ENCODE results near the gene SLC39A5. TPM values are rescaled to one million over a fixed set of nuclear protein-coding genes. Genes with fewer than 3 reads are reported as not detected.
A peak's percentile ranks its signal among the peaks of the same experiment; 100 is the strongest.

SLC39A5 gene, protein sequence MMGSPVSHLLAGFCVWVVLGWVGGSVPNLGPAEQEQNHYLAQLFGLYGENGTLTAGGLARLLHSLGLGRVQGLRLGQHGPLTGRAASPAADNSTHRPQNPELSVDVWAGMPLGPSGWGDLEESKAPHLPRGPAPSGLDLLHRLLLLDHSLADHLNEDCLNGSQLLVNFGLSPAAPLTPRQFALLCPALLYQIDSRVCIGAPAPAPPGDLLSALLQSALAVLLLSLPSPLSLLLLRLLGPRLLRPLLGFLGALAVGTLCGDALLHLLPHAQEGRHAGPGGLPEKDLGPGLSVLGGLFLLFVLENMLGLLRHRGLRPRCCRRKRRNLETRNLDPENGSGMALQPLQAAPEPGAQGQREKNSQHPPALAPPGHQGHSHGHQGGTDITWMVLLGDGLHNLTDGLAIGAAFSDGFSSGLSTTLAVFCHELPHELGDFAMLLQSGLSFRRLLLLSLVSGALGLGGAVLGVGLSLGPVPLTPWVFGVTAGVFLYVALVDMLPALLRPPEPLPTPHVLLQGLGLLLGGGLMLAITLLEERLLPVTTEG
- total RNA-seq, result not detected

DNA sequence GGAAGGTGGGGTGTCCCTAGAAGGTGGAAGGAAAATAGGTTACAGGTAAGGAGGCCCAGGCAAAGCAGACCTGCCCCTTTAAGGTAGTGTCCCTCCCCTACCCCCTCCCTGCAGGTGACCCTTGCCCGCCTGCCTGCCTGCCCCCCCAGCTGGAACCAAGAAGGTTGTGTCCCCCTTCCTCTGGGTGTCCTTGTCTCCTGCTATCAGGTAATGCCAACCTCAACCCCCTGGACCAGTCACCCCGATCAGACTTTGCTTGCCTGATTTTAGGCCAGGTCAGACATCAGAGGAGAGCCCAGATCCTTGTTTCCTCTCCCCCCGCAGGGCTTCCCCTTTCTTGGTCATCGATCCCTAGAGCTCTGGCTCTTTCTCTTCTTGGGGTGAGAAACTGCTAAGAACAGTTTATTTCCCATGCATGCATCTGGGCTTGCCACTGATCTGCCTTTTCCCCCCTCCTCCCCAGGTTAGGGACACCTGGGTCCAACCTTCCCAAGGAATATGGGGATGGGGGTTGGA lies at the start of gene SLC39A5:
TSS of gene SLC39A5 (plus strand) at position 136 of the 516 bp plus-strand sequence. CDS start 1,224 bp downstream, outside the sequence.
- intact Hi-C loops (cut with DNase I; ENCODE audit: low total_unique reads), result no loop called here
- TF ChIP-seq, protein P1, sequence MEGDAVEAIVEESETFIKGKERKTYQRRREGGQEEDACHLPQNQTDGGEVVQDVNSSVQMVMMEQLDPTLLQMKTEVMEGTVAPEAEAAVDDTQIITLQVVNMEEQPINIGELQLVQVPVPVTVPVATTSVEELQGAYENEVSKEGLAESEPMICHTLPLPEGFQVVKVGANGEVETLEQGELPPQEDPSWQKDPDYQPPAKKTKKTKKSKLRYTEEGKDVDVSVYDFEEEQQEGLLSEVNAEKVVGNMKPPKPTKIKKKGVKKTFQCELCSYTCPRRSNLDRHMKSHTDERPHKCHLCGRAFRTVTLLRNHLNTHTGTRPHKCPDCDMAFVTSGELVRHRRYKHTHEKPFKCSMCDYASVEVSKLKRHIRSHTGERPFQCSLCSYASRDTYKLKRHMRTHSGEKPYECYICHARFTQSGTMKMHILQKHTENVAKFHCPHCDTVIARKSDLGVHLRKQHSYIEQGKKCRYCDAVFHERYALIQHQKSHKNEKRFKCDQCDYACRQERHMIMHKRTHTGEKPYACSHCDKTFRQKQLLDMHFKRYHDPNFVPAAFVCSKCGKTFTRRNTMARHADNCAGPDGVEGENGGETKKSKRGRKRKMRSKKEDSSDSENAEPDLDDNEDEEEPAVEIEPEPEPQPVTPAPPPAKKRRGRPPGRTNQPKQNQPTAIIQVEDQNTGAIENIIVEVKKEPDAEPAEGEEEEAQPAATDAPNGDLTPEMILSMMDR (IDR thresholded peaks at IDR 0.05), result no peak
- no peak for TF ChIP-seq POLR2A (IDR thresholded peaks at IDR 0.05)
- DNase-seq (ENCODE audit: low spot score in 2 of 2), result no peak
- H3K4me3 ChIP-seq (ENCODE audit: low read depth, poor library complexity, severe bottlenecking), result no peak within 1 kb of the TSS
- 73 to 84% methylated on average over 4 of the region's 4 CpGs for WGBS, 2 donors

DNA sequence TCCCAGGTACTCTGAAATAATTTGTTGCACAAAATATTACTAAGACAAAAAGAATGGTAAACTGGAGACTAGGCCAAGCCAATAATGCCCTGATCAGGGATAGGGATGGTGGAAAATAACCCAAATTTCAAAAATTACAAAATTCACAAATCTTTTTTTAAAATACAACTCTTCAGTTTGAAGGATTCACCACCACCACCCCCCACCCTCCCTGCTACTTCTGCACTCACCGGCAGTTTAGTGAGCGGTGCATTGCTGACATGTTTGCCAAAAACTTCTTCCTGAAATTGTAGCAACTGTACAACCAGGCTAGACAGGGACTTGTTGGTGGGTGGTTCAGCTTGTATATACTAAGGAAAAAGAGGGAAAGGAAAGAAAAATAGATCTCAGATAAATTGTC lies 42.9 kb upstream of the SLC39A5 start:
- no peak overlapping the region for H3K4me3 ChIP-seq (ENCODE audit: low read depth, poor library complexity, severe bottlenecking)
- intact Hi-C loops (cut with DNase I; ENCODE audit: low total_unique reads), result loop anchor here (5.0 kb wide), 1 partner anchor 60 kb away; the partner anchor contains the start of gene ESYT1
- WGBS, 2 donors, result 46 to 48% methylated on average over 2 of the region's 2 CpGs
- DNase-seq (ENCODE audit: low spot score in 2 of 2), result no peak
- TF ChIP-seq, protein P1 (IDR thresholded peaks at IDR 0.05), result no peak
- TF ChIP-seq POLR2A (IDR thresholded peaks at IDR 0.05), result no peak

DNA sequence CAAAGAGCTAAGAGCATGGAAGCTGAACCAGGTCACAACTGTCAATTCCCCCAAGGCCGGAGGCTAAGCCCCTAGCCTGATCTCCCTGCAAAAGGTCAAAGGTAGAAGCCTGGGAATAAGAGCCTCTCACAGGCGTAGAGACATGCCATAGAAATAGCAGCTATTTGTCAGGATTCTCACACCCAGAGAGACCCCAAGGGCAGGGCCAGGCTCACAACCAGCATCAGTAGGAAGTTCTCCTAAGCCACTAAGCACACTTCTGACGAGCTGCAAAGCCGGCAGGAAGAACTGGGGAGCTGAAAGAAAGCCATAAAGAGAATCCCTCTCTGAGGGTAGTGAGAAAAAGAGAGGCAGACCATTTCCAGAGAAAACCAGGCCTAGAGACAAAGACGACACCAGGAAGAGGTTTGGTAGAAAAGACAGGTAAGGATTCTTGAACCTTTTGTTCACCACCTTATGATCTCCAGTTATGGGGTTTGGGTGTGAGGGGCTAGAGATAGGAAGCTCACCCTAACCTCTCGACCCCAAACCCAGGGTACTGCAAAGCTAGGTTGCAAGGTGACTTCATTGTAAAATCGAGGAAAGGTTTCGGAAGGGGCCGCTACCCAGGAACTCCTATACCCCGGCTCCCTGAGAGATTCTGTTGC lies 41.6 kb upstream of the SLC39A5 start:
- intact Hi-C loops (cut with DNase I; ENCODE audit: low total_unique reads), result loop anchor here (5.0 kb wide), 1 partner anchor 61 kb away; the partner anchor contains the start of gene ESYT1
- H3K4me3 ChIP-seq (ENCODE audit: low read depth, poor library complexity, severe bottlenecking), result peak overlapping the region; percentile 85
- WGBS, 2 donors, result 7 to 11% methylated on average over 10 of the region's 10 CpGs
- TF ChIP-seq POLR2A (IDR thresholded peaks at IDR 0.05), result no peak
- TF ChIP-seq, protein P1 (IDR thresholded peaks at IDR 0.05), result no peak
- no peak for DNase-seq (ENCODE audit: low spot score in 2 of 2)

DNA sequence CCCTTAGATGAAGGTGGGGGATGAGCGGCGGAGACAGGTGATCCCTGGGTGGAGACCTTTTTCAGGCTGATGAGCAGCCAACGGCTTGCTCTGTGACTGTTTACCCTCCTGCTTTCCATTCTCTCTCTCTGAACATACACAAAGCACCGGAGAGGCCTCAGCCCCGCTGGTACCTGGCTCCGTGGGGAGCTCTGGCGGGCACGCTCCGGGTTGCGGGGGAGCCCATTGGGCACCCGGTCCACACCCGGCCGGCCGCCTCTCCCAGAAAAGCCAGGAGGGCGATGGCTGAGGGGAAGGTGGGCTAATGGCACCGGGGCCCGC lies 41.1 kb upstream of the SLC39A5 start:
- intact Hi-C loops (cut with DNase I; ENCODE audit: low total_unique reads), result loop anchor here (5.0 kb wide), 1 partner anchor 61 kb away; the partner anchor contains the start of gene ESYT1
- no peak for DNase-seq (ENCODE audit: low spot score in 2 of 2)
- WGBS, 2 donors, result 1% methylated on average over 15 to 16 of the region's 17 CpGs
- peak overlapping the region; percentile 85 for H3K4me3 ChIP-seq (ENCODE audit: low read depth, poor library complexity, severe bottlenecking)
- TF ChIP-seq, protein P1 (IDR thresholded peaks at IDR 0.05), result no peak
- TF ChIP-seq POLR2A (IDR thresholded peaks at IDR 0.05), result no peak

DNA sequence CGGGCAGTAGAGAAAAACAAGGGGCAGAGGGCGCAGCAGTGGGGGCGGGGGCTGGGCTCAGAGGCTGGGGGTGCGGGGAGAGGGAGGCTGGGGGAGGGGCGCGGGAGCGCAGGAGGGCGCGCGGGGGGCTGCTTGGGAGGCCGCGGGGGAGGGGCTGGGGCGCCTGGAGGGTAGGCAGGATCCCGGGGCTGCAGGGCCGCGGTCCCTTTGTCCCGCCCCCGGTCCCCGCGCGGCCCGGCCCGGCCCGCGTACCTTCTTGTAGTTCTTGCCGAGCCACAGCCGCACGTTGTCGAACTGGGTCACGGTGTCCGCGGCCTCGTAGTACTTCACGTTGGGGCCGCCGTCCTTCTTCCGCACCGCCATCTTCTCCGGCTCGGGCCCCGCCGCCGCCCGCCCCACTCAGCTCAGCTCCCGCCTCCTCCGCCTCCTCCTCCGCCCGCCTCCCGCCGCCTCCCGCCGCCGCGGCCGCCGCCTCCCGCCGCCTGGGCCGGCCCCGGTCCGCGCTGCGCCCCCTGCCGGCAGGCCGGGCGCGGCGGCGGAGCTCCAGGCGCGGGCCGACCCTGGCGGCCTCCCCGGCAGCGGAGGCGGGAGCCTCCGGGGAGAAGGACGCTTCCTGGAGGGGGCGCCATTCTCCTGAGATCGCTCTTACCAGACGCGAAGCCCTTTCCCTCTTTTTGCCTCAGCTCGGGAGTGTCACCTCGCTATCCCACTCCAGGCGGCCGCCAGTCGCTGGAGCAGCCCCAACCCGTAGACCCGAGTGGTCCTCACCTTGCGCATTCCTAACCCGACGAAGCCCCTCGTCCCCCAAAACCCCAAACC lies 40.5 kb upstream of the SLC39A5 start, which contains the start of gene SMARCC2:
TSS of gene SMARCC2 (minus strand) at position 385 of the 819 bp plus-strand sequence. CDS start at position 363, 22 bp downstream.
- DNase-seq (ENCODE audit: low spot score in 2 of 2), result peak; percentile 85 to 97
- whole genome bisulfite sequencing, 2 donors, result 0 to 1% methylated on average over 38 to 52 of the region's 93 CpGs
- TF ChIP-seq POLR2A (IDR thresholded peaks at IDR 0.05), result no peak
- TF ChIP-seq, protein P1 (IDR thresholded peaks at IDR 0.05), result peak in 1 of 3 donors; percentile 57
- intact Hi-C loops (cut with DNase I; ENCODE audit: low total_unique reads), result loop anchor here (5.0 kb wide), 1 partner anchor 62 kb away; the partner anchor contains the start of gene ESYT1
- H3K4me3 ChIP-seq (ENCODE audit: low read depth, poor library complexity, severe bottlenecking), result peak within 1 kb of the TSS; percentile 85

Data from lower leg skin (tissue), 4 donors.